Osteoblast (primary cell): ENCODE data around the gene PLAGL2. TPM values are rescaled to one million over a fixed set of nuclear protein-coding genes. Genes with fewer than 3 reads are reported as not detected.

Experiments
- DNase-seq: peaks from one replicate; pipeline ENCODE4 v3.0.0; 2011; ENCODE audit warnings: low spot score, mixed read lengths; ENCODE audit not compliant: insufficient read length; ENCODE audit errors: missing footprints
- H2AFZ ChIP-seq: 2 replicates; pipeline ENCODE4 v1.6.0; 2011; ENCODE audit warnings: mild to moderate bottlenecking, low read length
- H3K27ac ChIP-seq: 2 replicates; pipeline ENCODE4 v1.5.1; 2011; ENCODE audit warnings: mild to moderate bottlenecking, low read depth, low read length, moderate library complexity
- H3K27me3 ChIP-seq: 2 replicates; pipeline ENCODE4 v1.6.0; 2012; ENCODE audit warnings: mild to moderate bottlenecking, control low read depth, inconsistent platforms, low read length, moderate library complexity; ENCODE audit not compliant: insufficient read depth
- H3K36me3 ChIP-seq: 2 replicates; pipeline ENCODE4 v1.5.1; 2011; ENCODE audit warnings: mild to moderate bottlenecking, low read length, control low read depth, moderate library complexity; ENCODE audit not compliant: insufficient read depth
- H3K4me1 ChIP-seq: 2 replicates; pipeline ENCODE4 v1.5.1; 2011; ENCODE audit warnings: mild to moderate bottlenecking, low read length, control low read depth, moderate library complexity; ENCODE audit not compliant: insufficient read depth
- H3K4me2 ChIP-seq: 2 replicates; pipeline ENCODE4 v1.6.0; 2011; ENCODE audit warnings: mild to moderate bottlenecking, low read length; ENCODE audit not compliant: insufficient read depth
- H3K4me3 ChIP-seq: fragments of 200-600 bp; sonication (generic); 3 replicates; pipeline ENCODE4 v1.5.1; 2012; ENCODE audit warnings: mild to moderate bottlenecking, low read length, inconsistent platforms; ENCODE audit not compliant: insufficient read depth
- H3K79me2 ChIP-seq: 2 replicates; pipeline ENCODE4 v1.6.0; 2012; ENCODE audit warnings: mild to moderate bottlenecking, low read length, control low read depth, inconsistent platforms; ENCODE audit not compliant: insufficient read depth
- H3K9me3 ChIP-seq: 2 replicates; pipeline ENCODE4 v1.5.1; 2011; ENCODE audit warnings: low read depth, low read length, control low read depth
- H4K20me1 ChIP-seq: 2 replicates; pipeline ENCODE4 v1.6.0; 2012; ENCODE audit warnings: mild to moderate bottlenecking, low read length, control low read depth; ENCODE audit not compliant: insufficient read depth
- CTCF ChIP-seq: IDR thresholded peaks from 2 replicates; pipeline ENCODE4 v1.5.1; 2011; ENCODE audit warnings: mild to moderate bottlenecking, low read depth, low read length, moderate library complexity; ENCODE audit errors: extremely low read depth
- total RNA-seq: library from RNA; depleted of rRNA; stranded (reverse); fragments of >200 nt; gene quantifications from 2 replicates; pipeline ENCODE4 v1.2.3, GENCODE V29; 2012

PLAGL2 gene
- total RNA-seq, 1 donor = 2.5 TPM

GRCh38 chr20:32237419-32237818, 29.9 kb upstream of the PLAGL2 start:
- no peak for TF ChIP-seq CTCF
- no peaks in the 10 kb centered on the region for H3K79me2 ChIP-seq
- peaks cover 6% of the 10 kb centered on the region for H3K4me1 ChIP-seq
- DNase-seq = peak; percentile 37
- no peaks in the 10 kb centered on the region for H3K27me3 ChIP-seq
- no peaks in the 10 kb centered on the region for H4K20me1 ChIP-seq
- no peaks in the 10 kb centered on the region for H3K9me3 ChIP-seq
- H3K36me3 ChIP-seq = peaks cover 35% of the 10 kb centered on the region
- no peak overlapping the region for H3K4me3 ChIP-seq
- no peak overlapping the region for H2AFZ ChIP-seq
- no peak overlapping the region for H3K4me2 ChIP-seq
- no peak overlapping the region for H3K27ac ChIP-seq

- Histone ChIP-seq H3K4me1 (peaks cover 6% of the 10 kb centered on the region), H3K4me2 (no peak overlapping the region), H3K27ac (no peak overlapping the region), H2AFZ (no peak overlapping the region), H3K36me3 (peaks cover 41% of the 10 kb centered on the region), H3K27me3 (no peaks in the 10 kb centered on the region), H3K4me3 (no peak overlapping the region), H3K9me3 (no peaks in the 10 kb centered on the region), H3K79me2 (no peaks in the 10 kb centered on the region), H4K20me1 (no peaks in the 10 kb centered on the region)
- no peak for TF ChIP-seq CTCF
- no peak for DNase-seq
These were observed 29.3 kb upstream of the PLAGL2 start for GRCh38 chr20:32236819-32237218.

- Histone ChIP-seq H3K27me3 (no peaks in the 10 kb centered on the region), H3K9me3 (no peaks in the 10 kb centered on the region), H3K36me3 (peaks cover 47% of the 10 kb centered on the region), H3K27ac (no peak overlapping the region), H2AFZ (no peak overlapping the region), H3K79me2 (no peaks in the 10 kb centered on the region), H3K4me2 (no peak overlapping the region), H3K4me1 (peaks cover 6% of the 10 kb centered on the region), H3K4me3 (no peak overlapping the region), H4K20me1 (no peaks in the 10 kb centered on the region)
- no peak for TF ChIP-seq CTCF
- no peak for DNase-seq
These were observed 28.5 kb upstream of the PLAGL2 start for GRCh38 chr20:32236048-32236533.

GRCh38 chr20:32235331-32236047, 27.9 kb upstream of the PLAGL2 start:
- no peaks in the 10 kb centered on the region for H3K27me3 ChIP-seq
- H3K4me2 ChIP-seq = no peak overlapping the region
- H3K9me3 ChIP-seq = no peaks in the 10 kb centered on the region
- no peak overlapping the region for H3K27ac ChIP-seq
- H3K4me1 ChIP-seq = peaks cover 6% of the 10 kb centered on the region
- no peak for DNase-seq
- no peak overlapping the region for H2AFZ ChIP-seq
- no peaks in the 10 kb centered on the region for H4K20me1 ChIP-seq
- H3K36me3 ChIP-seq = peaks cover 52% of the 10 kb centered on the region
- TF ChIP-seq CTCF = no peak
- H3K4me3 ChIP-seq = no peak overlapping the region
- H3K79me2 ChIP-seq = no peaks in the 10 kb centered on the region
